HG03565 (cell line): ENCODE data around the gene ARHGAP26.

Source experiments
- ATAC-seq: cut with Tn5 transposase; IDR thresholded peaks from one replicate; pipeline ENCODE4 v1.9.1; 2021; ENCODE audit warnings: mild to moderate bottlenecking, moderate library complexity; ENCODE audit not compliant: unreplicated experiment

The ARHGAP26 gene

GRCh38 chr5:142808878-142809598 is 38.9 kb downstream of the ARHGAP26 start:
- no peak for ATAC-seq

GRCh38 chr5:142810081-142810480 is 39.9 kb downstream of the ARHGAP26 start:
- no peak for ATAC-seq

GRCh38 chr5:142810743-142811290 is 40.6 kb downstream of the ARHGAP26 start:
- ATAC-seq = no peak

- no peak for ATAC-seq
Observed at GRCh38 chr5:142811866-142812557, 41.8 kb downstream of the ARHGAP26 start.

- no peak for ATAC-seq
Observed at GRCh38 chr5:142813220-142813619, 43.0 kb downstream of the ARHGAP26 start.

- no peak for ATAC-seq
Observed at GRCh38 chr5:142814122-142814521, 43.9 kb downstream of the ARHGAP26 start.

GRCh38 chr5:142815469-142815868 is 45.3 kb downstream of the ARHGAP26 start:
- ATAC-seq = no peak

GRCh38 chr5:142816531-142817430 is 46.6 kb downstream of the ARHGAP26 start:
- no peak for ATAC-seq

GRCh38 chr5:142817949-142818431 is 47.8 kb downstream of the ARHGAP26 start:
- ATAC-seq = no peak

GRCh38 chr5:142819292-142819691 is 49.1 kb downstream of the ARHGAP26 start:
- ATAC-seq = no peak

GRCh38 chr5:142819825-142820224 is 49.6 kb downstream of the ARHGAP26 start:
- no peak for ATAC-seq

GRCh38 chr5:142820447-142820846 is 50.3 kb downstream of the ARHGAP26 start:
- ATAC-seq = no peak

GRCh38 chr5:142821034-142821732 is 51.0 kb downstream of the ARHGAP26 start:
- ATAC-seq = no peak

- ATAC-seq = peak; percentile 58
Observed at GRCh38 chr5:142821733-142822487, 51.7 kb downstream of the ARHGAP26 start.

GRCh38 chr5:142823126-142823525 is 52.9 kb downstream of the ARHGAP26 start:
- ATAC-seq = no peak

- ATAC-seq = no peak
Observed at GRCh38 chr5:142823806-142824205, 53.6 kb downstream of the ARHGAP26 start.

GRCh38 chr5:142824391-142824790 is 54.2 kb downstream of the ARHGAP26 start:
- no peak for ATAC-seq

GRCh38 chr5:142825378-142826089 is 55.4 kb downstream of the ARHGAP26 start:
- no peak for ATAC-seq

GRCh38 chr5:142826093-142826492 is 55.9 kb downstream of the ARHGAP26 start:
- no peak for ATAC-seq
